Testis (tissue), 2 donors: ENCODE results near the gene PPP1R13B.

Experiments
- POLR2A ChIP-seq: fragments of 450-650 bp; IDR thresholded peaks from one replicate; pipeline ENCODE4 v1.6.1; 2017; ENCODE audit warnings: antibody characterized with exemption, mild to moderate bottlenecking, moderate library complexity
- TF ChIP-seq, protein P1 (sequence below), 3 experiments: fragments of 450-650 bp in 2 of 3; fragments of 200-600 bp in 1 of 3; sonication (generic) in 1 of 3; IDR thresholded peaks; one replicate each; pipeline ENCODE4 v1.5.1; 2016 to 2019; ENCODE audit warnings: antibody characterized with exemption in 3 of 3, mild to moderate bottlenecking in 2 of 3, moderate library complexity in 1 of 3

DNA sequence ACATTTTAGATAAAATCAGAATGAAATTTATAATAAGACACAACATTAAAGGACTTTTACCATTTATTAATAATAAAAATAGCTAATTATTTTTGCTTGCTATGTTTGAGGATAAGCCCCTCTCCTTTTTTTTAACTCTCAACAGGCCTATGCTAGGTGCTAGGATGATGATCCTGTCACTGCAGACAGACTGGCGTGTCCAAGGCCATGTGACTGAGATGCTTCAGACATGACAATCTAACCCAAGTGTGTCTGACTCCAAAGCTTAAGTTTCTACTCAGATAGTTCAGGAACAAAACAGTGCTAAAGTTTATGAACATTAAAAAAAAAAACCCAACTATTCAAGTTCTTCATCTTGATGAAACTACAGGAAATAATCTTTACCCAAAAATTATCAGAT is 29.8 kb downstream of the PPP1R13B start:
- TF ChIP-seq, protein P1, sequence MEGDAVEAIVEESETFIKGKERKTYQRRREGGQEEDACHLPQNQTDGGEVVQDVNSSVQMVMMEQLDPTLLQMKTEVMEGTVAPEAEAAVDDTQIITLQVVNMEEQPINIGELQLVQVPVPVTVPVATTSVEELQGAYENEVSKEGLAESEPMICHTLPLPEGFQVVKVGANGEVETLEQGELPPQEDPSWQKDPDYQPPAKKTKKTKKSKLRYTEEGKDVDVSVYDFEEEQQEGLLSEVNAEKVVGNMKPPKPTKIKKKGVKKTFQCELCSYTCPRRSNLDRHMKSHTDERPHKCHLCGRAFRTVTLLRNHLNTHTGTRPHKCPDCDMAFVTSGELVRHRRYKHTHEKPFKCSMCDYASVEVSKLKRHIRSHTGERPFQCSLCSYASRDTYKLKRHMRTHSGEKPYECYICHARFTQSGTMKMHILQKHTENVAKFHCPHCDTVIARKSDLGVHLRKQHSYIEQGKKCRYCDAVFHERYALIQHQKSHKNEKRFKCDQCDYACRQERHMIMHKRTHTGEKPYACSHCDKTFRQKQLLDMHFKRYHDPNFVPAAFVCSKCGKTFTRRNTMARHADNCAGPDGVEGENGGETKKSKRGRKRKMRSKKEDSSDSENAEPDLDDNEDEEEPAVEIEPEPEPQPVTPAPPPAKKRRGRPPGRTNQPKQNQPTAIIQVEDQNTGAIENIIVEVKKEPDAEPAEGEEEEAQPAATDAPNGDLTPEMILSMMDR (IDR thresholded peaks at IDR 0.05) = no peak
- no peak for TF ChIP-seq POLR2A
